ENCODE results near the gene CCDC7. TPM values are rescaled to one million over a fixed set of nuclear protein-coding genes. Genes with fewer than 3 reads are reported as not detected.
A peak's percentile ranks its signal among the peaks of the same experiment; 100 is the strongest.

The CCDC7 gene
- total RNA-seq, 1 experiment from 2014 or later, result 6.0 TPM

GRCh38 chr10:32790483-32790882, 344.5 kb downstream of the CCDC7 start:
- H3K27ac ChIP-seq (ENCODE audit: low read length), result no peak overlapping the region
- no TSS peak for BruUV-seq (replicated peaks)
- H3K27me3 ChIP-seq (ENCODE audit: control insufficient read depth, insufficient read depth, low read length), result no peaks in the 10 kb centered on the region
- POLR2A ChIA-PET, result no interaction called here
- no peak overlapping the region for H3K4me3 ChIP-seq (ENCODE audit: low read depth in 2 of 2, low read length in 2 of 2)
- intact Hi-C loops (cut with micrococcal nuclease; ENCODE audit: unreplicated experiment), result loop anchor here (10.0 kb wide), 1 partner anchor 104 kb away; no protein-coding TSS in a partner anchor
- no peaks in the 10 kb centered on the region for H3K9me3 ChIP-seq (ENCODE audit: control insufficient read depth, insufficient read depth, low read depth, low read length)
- H3K4me1 ChIP-seq (ENCODE audit: control insufficient read depth, insufficient read depth, low read length), result no peaks in the 10 kb centered on the region; the same call in 1 of the 2 replicates
- in situ Hi-C loops (cut with HindIII; ENCODE audit: low pct_unique_long_range_greater_than_20kb, low sequenced_read_pairs), result no loop called here
- H3K36me3 ChIP-seq (ENCODE audit: control insufficient read depth, insufficient read depth, low read length), result no peaks in the 10 kb centered on the region
- no peak for DNase-seq (ENCODE audit: low read depth, low spot score)
- ATAC-seq, result no peak
- CTCF ChIA-PET, result no interaction called here
- TF ChIP-seq REST (IDR thresholded peaks at IDR 0.05; ENCODE audit: insufficient read depth in 1 of 2, low read depth in 2 of 2, low read length in 1 of 2), result no peak
- TF ChIP-seq TCF7L2 (IDR thresholded peaks at IDR 0.05; ENCODE audit: low read depth, low read length), result no peak

GRCh38 chr10:32793033-32793432, 347.1 kb downstream of the CCDC7 start:
- in situ Hi-C loops (cut with HindIII; ENCODE audit: low pct_unique_long_range_greater_than_20kb, low sequenced_read_pairs), result no loop called here
- TF ChIP-seq TCF7L2 (IDR thresholded peaks at IDR 0.05; ENCODE audit: low read depth, low read length) (no peak), CTCF (IDR thresholded peaks at IDR 0.05) (no peak), POLR2AphosphoS5 (IDR thresholded peaks at IDR 0.05; ENCODE audit: low read depth, low read length) (no peak), REST (IDR thresholded peaks at IDR 0.05; ENCODE audit: insufficient read depth in 1 of 2, low read depth in 2 of 2, low read length in 1 of 2) (no peak), SIN3A (IDR thresholded peaks at IDR 0.05; ENCODE audit: borderline replicate concordance, insufficient read depth, low read depth, low read length) (no peak)
- no peaks in the 10 kb centered on the region for H3K27me3 ChIP-seq (ENCODE audit: control insufficient read depth, insufficient read depth, low read length)
- ATAC-seq (no peak), DNase-seq (ENCODE audit: low read depth, low spot score) (no peak)
- H3K36me3 ChIP-seq (ENCODE audit: control insufficient read depth, insufficient read depth, low read length), result no peaks in the 10 kb centered on the region
- ChIA-PET CTCF (no interaction called here), POLR2A (interaction anchor here (0.6 kb wide), 1 partner anchor 16 kb away, joined by 5 read pairs; no protein-coding TSS in a partner anchor)
- no peaks in the 10 kb centered on the region for H3K9me3 ChIP-seq (ENCODE audit: control insufficient read depth, insufficient read depth, low read depth, low read length)
- BruUV-seq (replicated peaks), result no TSS peak
- H3K4me1 ChIP-seq (ENCODE audit: control insufficient read depth, insufficient read depth, low read length), result peaks cover 5% of the 10 kb centered on the region
- intact Hi-C loops (cut with micrococcal nuclease; ENCODE audit: unreplicated experiment), result loop anchor here (10.0 kb wide), 1 partner anchor 102 kb away; no protein-coding TSS in a partner anchor
- H3K27ac ChIP-seq (ENCODE audit: low read length), result 0 out of 2 replicates have a peak overlapping the region, but pooled peaks have one; percentile 7
- H3K4me3 ChIP-seq (ENCODE audit: low read depth in 2 of 2, low read length in 2 of 2), result no peak overlapping the region
